HG03280 (cell line): ENCODE measurements around the gene CBX6.

Experiments
- ATAC-seq: cut with Tn5 transposase; IDR thresholded peaks from one replicate; pipeline ENCODE4 v1.9.1; 2021; ENCODE audit warnings: mild to moderate bottlenecking, moderate library complexity; ENCODE audit not compliant: unreplicated experiment

CBX6 gene

DNA sequence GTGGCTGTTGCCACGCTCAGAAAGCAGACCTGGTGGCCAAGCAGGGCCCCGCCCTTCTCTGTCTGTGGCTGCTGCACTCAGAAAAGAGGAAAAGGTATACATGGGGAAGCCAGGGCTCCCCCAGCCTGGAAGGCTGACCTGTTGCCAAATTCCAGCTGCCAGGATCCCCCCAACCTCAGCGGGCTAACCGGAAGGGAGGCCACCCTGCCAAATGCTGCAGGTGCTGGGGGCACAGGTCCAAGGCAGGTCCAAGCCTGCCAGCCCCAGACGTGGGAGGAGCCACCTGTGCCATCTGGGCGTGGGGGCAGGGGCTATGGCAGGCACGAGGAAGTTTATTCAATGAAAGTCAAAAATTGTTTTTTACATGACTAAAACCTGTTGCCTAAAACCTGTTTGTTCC lies 30.8 kb downstream of the CBX6 start:
- ATAC-seq, result no peak

DNA sequence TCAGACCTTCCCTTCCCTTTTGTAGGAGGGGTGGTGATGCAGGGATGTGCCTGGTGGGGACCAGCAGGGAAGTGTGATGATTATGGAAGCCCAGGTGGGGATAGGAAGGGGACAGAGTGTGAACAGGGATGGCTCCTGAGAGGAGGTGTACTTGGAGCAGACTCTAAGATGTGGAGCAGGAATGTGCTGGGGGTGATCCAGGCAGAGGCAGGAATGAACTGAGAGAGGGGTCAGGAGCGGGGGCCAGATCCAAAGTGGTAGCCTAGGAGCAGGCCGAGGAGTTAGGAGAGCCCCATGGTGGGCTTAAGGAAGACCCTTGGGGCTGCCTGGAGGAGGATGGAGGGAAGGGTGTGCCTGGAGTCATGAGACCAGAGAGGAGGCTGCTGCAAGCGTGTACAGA lies 31.9 kb downstream of the CBX6 start:
- ATAC-seq, result no peak

DNA sequence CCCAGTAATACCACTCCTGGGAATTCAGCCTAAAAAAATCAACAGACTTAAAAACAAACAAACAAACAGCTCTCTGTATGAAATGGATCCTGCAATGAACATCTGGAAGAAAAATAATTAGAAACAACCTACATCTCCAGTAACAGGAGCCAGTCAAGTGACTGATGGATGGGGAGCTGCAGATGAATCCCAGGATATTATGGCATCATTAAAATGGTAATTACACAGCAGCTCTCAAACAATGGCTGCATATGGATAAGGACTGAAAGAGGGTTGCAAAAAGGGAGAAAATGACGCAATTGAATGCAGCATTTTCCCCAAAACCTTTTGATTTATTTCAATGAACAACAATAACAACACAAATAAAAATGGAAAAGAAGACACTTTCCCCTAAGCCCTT lies 32.3 kb downstream of the CBX6 start:
- no peak for ATAC-seq

DNA sequence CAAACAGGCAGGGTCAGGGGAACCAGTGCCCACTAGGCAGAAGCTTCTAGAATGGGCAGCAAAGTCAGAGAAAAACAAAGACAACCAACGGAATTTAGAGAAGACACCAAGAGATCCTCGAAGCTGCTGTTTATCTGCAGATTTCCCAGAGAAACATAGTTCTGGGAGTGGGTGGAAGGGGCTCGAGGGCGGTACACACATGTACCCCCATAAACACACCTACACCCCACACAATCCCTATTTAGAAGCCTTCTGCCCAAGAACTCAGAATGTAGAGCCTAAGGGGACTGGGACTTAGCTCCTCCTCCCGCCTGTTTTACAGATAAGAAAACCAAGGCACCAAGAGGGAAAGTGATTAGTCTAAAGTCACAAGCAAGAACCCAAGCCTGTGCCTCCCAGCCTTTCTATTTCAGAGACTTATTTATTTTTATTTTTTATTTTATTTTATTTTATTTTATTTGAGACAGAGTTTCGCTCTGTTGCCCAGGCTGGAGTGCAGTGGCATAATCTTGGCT lies 34.5 kb downstream of the CBX6 start:
- no peak for ATAC-seq

DNA sequence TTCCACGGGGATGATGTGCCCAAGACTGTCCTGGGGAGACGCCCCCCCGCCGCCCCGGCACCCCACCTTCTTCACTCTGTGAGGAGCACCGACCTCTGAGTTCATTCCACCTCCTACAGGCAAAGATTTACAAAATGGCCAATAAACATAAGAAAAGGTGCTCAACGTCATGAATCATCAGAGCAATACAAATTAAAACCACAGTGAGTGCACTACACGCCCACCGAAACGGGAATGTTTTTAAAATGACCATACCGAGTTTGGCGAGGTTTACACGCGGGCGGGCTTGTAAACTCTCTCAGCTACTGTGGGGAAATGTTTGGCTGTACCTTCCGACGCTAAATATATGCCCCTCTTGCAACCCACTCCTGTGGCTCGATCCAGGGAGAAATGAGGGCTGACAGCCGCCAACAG lies 36.1 kb downstream of the CBX6 start:
- ATAC-seq, result no peak

DNA sequence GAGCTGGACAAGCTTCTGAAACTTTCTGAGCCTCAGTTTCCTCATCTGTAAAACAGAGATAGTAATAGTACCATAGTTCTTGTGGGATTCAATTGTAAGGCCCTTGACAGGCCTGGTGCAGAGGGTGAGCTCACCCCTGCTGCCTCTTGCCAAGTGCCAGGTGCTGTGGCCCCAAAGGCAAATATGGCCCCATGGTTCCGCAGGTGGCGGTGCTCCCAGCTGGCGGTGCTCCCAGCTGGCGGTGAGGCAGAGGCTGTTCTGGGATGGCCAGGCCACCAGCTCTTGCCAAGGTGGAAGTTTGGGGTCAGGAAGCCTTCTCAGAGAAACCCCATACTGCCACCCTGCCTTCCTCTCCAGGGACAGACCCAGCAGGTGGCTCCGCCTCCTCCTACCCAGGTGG lies 37.0 kb downstream of the CBX6 start:
- ATAC-seq, result no peak

DNA sequence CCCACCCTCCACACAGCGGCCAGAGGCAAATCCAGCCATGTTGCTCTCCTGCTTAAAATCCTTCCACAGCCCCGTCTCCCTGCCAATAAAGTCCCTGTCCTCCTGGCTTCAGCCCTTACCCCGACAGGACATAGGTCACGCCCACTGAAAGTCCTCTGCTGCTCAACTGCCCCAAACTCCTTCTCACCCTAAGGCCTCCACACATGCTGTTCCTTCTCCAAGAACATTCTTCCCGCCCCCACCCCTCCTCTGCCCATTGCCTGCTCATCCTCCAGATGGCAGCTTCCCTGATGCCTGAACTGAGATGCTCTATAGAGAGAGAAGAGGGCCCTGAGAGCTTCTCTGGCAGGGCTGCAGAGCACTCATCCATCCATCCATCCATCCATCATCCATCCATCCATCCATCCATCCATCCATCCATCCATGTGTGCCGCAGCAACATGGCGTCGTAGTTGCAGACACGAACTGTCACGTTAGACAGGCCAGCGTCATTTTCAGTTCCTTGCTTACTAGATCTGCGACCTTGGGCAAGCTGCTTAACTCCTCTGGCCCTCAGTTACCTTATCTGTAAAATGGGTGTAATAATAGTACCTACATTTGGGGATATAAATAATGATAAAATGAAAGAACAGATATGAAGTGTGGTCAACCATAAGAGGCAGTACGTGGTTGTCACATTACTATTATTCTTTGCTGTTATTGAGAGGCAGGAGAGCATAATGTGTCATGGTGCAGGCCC lies 37.6 kb downstream of the CBX6 start:
- no peak for ATAC-seq

DNA sequence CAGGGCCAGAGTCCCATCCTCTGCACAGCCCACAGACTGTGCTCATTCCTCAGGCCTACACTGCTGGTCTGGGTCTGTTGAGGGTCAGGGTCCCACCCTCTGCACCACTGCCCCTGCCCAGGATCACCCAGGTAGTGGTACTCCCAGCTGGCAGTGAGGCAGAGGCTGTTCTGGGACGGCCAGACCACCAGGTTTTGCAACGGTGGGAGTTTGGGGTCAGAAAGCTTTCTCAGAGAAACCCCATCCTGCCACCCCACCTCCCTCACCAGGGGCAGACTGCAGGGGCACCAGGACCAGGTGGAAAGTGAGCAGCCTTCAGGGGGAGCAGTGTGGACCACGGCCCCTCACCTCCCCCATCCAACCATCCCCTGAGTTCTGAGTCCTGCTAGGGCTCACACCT lies 39.0 kb downstream of the CBX6 start:
- no peak for ATAC-seq

DNA sequence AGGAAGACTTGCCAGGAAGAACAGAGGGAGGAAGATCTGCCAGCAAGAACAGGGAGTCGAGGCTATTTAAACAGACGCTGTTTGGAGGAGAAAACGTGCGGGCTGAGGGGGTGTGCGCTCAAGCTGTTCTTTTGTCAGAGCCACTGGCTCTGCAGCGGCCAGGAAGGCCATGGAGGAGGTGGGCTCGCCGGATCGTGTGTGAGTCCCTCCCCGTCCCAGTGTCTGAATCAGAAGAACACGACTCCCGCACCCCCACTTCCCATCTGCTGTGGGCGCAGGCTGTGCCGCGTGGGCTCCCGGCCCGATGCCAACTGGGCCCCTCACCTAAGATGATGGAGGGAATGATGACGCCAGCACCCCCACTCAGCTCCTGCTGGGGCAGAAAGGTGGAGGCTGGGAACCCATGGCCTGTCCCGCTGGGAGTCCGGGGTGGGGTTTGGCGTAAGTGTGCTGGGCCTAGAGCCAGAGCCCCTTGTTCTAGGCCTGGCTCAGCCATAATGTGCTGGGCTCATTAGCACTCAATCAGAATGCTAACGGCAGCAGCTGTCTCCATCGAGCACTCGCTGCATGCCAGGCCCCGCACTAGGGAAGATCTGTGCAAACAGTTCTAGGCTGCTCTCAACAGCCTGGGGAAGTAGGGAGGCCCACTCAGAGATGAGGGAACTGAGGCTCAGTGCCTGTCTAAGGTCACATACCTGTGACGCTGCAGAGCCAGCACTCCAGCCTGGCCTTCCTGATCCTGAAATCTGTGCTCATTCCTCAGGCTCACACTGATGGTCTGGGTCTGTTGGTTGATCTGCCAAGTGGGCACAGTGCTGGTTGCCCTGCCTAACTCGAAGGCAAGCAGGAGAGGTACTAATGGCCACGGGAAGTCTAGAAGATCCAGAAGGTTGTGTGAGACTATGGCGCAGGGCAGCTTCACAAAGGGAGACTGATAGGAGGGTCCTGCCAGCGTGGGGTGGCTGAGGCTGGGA lies 39.7 kb downstream of the CBX6 start:
- ATAC-seq, result no peak

DNA sequence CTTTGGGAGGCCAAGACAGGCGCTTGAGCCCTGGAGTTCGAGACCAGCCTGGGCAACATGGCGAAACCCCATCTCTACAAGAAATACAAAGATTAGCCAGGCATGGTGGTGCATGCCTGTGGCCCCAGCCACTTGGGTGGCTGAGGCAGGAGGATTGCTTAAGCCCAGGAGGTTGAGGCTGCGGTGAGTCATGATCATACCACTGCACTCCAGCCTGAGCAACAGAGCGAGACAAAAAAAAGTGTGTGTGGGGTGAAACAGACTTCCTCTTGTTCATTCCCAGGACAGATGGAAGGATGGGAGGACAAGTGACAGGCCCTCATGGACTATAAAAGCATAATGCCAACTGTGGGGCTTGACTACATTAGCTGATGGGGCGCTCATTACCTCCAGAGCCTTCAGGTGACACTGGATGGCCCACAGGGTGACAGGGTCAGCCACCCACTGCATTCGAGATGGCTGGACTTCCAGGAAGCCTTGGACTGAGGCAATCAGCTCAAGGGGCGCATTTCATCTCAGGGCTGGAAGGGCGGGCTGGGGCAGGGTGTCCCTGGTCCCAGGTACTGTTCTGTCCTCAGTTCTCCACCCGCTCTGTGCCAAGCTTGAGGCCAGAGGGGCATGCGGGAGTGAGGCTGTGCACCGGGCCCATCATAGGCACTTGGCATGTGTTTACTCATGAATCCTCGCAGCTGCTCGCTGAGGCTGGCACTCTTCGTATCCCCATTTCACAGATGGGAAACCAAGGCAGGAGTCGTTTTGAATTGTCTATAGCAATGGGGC lies 40.7 kb downstream of the CBX6 start:
- no peak for ATAC-seq

DNA sequence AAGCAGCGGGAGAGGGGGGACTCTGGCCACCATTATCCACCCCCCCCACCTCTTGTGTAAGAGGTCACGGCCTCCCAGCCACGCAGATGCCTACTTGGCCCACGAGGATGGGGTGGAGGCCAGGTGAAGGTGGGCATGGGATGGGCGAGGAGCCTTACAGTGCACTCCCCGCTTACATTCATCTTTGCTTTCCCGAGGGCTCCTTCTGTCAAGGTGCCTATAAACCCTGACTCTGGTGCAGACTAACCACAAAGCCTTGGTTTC lies 41.2 kb downstream of the CBX6 start:
- no peak for ATAC-seq

DNA sequence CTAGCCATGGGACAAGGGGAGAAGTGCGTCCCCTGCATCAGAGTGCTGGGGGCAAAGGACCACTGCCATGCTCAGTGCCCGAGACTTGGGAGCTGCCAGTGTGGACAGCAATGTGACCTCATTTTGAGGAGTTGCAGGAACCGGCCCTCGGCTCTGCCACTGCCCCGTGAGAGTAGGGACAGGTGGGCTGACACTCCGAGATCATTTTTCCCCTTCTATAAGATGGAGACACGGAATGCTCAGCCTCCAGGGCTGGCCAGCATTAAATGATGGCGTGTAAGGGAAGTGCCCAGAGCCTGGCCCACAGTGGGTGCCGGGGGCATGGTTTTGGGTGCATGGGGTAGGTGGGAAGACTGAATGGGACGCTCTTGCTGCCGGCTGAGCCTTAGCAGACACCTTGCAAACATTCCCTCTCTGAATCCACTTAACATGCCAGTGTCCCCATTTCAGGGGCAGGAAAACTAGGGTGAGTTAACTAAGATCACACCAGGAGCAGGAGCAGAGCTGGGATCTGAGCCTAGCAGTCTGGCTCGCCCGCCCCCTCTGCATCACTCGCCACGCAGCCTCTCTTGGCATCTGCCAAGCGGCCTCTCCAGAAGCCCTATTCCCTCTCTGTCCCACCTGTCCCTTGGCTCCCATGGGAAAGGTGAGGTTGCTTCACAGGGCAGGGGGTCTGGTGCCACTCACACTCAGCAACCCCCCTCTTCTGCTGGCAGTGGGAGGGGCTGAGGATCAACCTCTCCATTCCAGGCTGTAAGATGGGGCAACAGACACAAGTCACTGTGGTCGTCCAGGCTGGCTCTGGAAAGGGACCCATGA lies 41.8 kb downstream of the CBX6 start:
- ATAC-seq, result no peak

DNA sequence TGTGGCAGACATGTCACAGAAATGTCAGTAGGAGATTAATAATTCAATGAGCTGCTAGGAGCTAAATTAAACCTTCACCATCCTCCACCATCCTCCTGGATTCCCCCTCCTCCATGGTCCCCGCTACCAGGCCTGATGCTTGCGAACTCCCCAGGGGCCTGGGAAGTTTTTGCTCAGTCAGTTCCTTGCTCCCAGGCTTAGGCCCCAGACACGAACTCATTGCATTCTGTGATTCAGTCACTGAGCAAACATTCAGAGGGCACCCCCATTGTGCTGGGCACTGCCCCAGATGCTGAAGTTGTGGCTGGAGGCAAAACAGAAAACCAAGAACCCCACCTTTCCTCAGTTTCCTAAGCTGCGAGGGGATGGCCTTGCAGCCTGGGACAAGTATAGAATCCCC lies 42.5 kb downstream of the CBX6 start:
- no peak for ATAC-seq

DNA sequence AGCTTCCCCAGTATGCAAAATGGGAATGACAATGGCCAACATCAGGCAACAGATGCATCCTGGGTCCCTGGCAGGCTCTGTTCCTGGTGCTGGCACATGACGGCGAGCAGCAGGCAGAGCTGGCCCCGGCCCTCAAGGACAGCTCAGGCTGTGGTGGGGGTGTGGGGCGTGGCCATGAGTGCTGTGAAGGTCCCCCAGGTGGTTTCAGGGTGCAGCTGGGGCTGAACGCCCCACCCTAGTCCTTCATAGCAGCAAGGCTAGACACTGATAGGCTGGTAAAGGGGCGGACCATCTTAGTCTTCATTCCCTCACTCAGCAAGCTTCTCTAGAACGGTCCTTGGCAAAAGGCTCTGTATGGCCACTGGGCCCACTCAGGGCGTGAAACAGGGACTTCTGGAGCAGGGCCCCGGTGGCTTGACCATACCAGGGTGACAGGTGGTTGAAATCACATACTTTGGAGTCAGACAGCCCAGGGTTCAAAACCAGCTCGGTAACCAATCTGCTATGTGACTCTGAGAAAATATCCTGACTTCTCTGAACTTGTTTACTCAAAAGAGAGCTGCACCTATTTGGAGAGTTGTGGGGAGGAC lies 43.3 kb downstream of the CBX6 start:
- ATAC-seq, result no peak

DNA sequence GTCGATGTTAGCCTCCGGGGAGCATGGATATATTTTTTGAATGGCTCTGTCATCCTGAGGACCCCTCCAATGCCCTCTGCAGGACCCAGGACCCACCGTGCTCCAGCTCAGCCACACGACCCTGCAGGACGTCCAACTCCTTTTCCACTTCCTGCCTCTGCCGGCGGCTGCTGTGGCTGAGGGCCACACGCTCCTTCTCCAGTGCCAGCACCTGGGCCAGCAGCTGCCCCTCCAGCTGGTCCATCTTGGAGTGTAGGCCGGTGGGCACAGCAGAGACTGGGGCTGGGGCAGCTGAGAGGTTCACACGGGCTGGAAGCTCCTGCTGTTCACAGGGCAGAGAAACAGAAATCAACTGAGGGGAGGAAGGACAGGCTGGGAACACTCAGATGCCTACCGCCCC lies 43.8 kb downstream of the CBX6 start:
- no peak for ATAC-seq

DNA sequence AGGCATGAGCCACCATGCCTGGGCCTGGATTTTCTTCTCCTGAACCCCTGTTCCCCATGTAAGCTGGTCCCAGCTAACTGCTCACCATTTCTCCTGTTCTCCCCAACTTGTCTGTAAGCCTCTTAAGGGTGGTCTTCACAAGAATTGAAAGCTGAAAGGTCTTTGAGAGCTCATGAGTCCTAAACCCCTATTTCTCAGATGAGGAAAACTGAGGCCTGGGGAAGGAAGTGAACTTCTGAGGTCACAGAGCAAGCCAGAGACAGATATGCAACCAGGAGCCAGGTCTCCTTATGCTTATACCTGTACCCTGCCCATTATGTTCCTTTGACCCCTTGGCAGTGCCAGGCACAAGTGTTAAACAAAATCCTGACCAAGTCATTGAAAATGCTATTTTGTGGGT lies 44.5 kb downstream of the CBX6 start:
- no peak for ATAC-seq

DNA sequence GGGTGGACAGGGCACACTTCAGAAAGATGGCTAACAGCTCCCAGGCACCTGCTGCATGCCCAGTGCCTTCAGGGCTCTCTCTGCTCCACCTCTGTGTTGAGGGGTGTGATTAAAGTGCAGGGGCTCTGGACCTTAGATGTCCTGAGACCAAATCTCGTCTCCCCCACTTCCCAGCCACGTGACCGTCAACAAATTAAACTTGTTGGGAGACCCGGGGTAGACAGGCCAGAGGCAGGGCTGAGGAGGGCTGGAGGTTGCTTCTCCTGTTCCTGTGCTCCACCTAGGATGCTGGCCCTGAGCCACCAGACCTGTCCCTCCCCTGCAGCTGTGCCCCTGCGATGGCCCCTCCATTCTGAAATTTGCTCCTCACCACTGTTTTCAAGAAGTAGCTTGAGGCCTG lies 45.2 kb downstream of the CBX6 start:
- no peak for ATAC-seq

DNA sequence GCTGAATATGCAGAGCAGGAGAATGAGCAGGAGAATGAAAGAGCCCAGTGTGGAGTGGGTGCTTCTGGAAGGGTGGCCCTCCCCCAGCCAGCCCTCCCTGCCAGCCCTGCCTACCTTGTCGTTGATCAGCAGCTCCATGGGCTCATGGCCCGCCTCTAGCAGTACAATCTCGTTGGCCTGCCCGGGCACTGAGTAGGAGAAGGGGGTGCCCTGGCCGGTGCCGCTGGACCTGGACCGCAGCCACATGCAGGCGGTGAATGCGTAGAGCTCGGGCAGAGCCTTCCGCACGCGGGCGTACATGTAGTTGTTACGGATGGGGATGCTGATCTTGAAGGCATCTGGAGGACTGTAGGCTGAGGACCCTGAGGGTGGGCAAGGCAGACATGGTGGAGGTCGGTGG lies 45.6 kb downstream of the CBX6 start:
- ATAC-seq, result no peak

DNA sequence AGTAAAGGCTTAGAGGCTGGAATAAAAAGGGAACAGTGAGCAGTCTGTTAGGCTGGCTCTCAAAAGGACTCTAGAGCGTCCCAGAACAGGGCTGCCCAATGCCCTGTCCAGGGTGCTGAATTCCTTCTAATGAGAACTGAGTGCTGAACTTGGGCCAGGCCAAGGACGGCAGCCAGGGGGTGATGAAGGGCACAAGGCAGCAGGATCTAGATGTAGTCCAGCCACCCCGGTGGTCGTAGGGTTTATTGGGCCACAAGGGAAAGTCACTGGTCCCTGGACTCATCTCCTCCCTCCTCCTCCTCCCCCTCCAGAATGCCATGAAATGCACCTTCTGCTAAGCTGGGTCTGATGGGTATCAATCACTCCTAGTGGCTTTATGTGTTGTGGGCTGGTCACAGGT lies 47.4 kb downstream of the CBX6 start:
- no peak for ATAC-seq

DNA sequence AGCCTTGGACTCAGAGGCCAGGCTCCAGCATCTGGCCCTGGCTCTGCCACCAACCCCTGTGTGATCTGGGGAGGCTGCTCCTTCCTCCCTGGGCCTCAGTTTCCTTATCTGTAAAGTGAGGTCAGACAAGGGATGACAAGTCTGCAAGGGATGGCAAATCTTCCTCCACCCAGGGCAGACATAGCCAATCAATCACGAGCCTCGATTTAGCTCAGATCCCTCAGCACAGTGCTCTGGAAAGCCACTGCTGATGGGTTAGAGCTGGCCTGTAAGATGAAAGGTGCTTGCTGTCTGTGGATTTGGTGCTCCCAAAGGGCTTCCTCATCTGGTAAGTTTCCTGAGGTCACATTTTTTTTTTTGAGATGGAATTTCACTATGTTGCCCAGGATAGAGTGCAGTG lies 48.4 kb downstream of the CBX6 start:
- no peak for ATAC-seq
